HEK293 (cell line): ENCODE measurements around the gene NSD1.

ENCODE experiments used
- TF ChIP-seq, protein P1 (sequence below): IDR thresholded peaks from 2 replicates; pipeline ENCODE4 v1.6.1; 2011; ENCODE audit warnings: mild to moderate bottlenecking, low read depth, low read length, borderline replicate concordance
- TF ChIP-seq, protein P2 (sequence below): fragments of 450-650 bp; formaldehyde crosslinking; IDR thresholded peaks from 2 replicates; pipeline ENCODE4 v1.5.1; 2016; ENCODE audit warnings: missing biosample characterization, missing genetic modification characterization
- TF ChIP-seq, protein P3 (sequence below): fragments of 450-650 bp; formaldehyde crosslinking; IDR thresholded peaks from 2 replicates; pipeline ENCODE4 v1.5.1; 2017; ENCODE audit warnings: missing biosample characterization, missing genetic modification characterization

DNA sequence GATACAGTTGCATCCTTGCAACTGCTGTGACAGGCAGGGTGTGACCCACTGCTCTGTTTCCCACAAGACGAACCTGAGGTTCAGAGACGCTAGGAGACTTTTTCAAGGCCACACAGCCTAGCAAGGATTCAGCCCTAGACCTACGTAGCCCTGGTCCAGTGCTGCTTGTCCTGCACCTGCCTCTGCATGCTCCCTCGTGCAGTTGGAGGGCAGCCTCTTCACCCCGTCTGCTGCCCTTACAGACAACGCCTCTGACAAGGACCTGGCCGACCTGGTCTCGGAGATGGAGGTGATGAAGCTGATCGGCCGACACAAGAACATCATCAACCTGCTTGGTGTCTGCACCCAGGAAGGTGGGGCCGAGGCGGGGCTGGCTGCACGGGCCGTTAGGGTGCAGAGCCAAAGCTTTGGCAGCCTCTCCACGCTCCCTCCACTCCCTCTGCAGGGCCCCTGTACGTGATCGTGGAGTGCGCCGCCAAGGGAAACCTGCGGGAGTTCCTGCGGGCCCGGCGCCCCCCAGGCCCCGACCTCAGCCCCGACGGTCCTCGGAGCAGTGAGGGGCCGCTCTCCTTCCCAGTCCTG, 38.4 kb upstream of the NSD1 start:
- TF ChIP-seq, protein P1, sequence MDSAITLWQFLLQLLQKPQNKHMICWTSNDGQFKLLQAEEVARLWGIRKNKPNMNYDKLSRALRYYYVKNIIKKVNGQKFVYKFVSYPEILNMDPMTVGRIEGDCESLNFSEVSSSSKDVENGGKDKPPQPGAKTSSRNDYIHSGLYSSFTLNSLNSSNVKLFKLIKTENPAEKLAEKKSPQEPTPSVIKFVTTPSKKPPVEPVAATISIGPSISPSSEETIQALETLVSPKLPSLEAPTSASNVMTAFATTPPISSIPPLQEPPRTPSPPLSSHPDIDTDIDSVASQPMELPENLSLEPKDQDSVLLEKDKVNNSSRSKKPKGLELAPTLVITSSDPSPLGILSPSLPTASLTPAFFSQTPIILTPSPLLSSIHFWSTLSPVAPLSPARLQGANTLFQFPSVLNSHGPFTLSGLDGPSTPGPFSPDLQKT = no peak
- TF ChIP-seq, protein P2, sequence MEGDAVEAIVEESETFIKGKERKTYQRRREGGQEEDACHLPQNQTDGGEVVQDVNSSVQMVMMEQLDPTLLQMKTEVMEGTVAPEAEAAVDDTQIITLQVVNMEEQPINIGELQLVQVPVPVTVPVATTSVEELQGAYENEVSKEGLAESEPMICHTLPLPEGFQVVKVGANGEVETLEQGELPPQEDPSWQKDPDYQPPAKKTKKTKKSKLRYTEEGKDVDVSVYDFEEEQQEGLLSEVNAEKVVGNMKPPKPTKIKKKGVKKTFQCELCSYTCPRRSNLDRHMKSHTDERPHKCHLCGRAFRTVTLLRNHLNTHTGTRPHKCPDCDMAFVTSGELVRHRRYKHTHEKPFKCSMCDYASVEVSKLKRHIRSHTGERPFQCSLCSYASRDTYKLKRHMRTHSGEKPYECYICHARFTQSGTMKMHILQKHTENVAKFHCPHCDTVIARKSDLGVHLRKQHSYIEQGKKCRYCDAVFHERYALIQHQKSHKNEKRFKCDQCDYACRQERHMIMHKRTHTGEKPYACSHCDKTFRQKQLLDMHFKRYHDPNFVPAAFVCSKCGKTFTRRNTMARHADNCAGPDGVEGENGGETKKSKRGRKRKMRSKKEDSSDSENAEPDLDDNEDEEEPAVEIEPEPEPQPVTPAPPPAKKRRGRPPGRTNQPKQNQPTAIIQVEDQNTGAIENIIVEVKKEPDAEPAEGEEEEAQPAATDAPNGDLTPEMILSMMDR (tag by site-specific recombination) = no peak
- TF ChIP-seq, protein P3, sequence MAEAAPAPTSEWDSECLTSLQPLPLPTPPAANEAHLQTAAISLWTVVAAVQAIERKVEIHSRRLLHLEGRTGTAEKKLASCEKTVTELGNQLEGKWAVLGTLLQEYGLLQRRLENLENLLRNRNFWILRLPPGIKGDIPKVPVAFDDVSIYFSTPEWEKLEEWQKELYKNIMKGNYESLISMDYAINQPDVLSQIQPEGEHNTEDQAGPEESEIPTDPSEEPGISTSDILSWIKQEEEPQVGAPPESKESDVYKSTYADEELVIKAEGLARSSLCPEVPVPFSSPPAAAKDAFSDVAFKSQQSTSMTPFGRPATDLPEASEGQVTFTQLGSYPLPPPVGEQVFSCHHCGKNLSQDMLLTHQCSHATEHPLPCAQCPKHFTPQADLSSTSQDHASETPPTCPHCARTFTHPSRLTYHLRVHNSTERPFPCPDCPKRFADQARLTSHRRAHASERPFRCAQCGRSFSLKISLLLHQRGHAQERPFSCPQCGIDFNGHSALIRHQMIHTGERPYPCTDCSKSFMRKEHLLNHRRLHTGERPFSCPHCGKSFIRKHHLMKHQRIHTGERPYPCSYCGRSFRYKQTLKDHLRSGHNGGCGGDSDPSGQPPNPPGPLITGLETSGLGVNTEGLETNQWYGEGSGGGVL = no peak
